ENCODE data around the gene SLC39A11. TPM values are rescaled to one million over a fixed set of nuclear protein-coding genes. Genes with fewer than 3 reads are reported as not detected.

SLC39A11 gene
- total RNA-seq, 1 donor from 2014 or later, result 16.3 TPM

- no peak for DNase-seq
- Mint-ChIP-seq H3K4me3 (ENCODE audit: unreplicated experiment) (no peak overlapping the region), H3K27me3 (ENCODE audit: unreplicated experiment) (peaks cover 7% of the 10 kb centered on the region), H3K9me3 (ENCODE audit: unreplicated experiment) (peaks cover 2% of the 10 kb centered on the region), H3K36me3 (ENCODE audit: unreplicated experiment) (peaks cover 9% of the 10 kb centered on the region), H3K4me1 (ENCODE audit: low read depth, unreplicated experiment) (peaks cover 13% of the 10 kb centered on the region), H3K27ac (ENCODE audit: unreplicated experiment) (no peak overlapping the region)
- no peak for TF ChIP-seq CTCF (IDR thresholded peaks at IDR 0.05; ENCODE audit: partially characterized antibody, unreplicated experiment)
Measured at GRCh38 chr17:72915625-72916081, 176.8 kb downstream of the SLC39A11 start.

- Mint-ChIP-seq H3K27ac (ENCODE audit: unreplicated experiment) (no peak overlapping the region), H3K9me3 (ENCODE audit: unreplicated experiment) (no peaks in the 10 kb centered on the region), H3K36me3 (ENCODE audit: unreplicated experiment) (peaks cover 9% of the 10 kb centered on the region), H3K27me3 (ENCODE audit: unreplicated experiment) (peaks cover 5% of the 10 kb centered on the region), H3K4me3 (ENCODE audit: unreplicated experiment) (no peak overlapping the region), H3K4me1 (ENCODE audit: low read depth, unreplicated experiment) (peaks cover 13% of the 10 kb centered on the region)
- DNase-seq, result no peak
- TF ChIP-seq CTCF (IDR thresholded peaks at IDR 0.05; ENCODE audit: partially characterized antibody, unreplicated experiment), result no peak
Measured at GRCh38 chr17:72913142-72913682, 179.3 kb downstream of the SLC39A11 start.

- TF ChIP-seq CTCF (IDR thresholded peaks at IDR 0.05; ENCODE audit: partially characterized antibody, unreplicated experiment), result no peak
Measured at GRCh38 chr17:72906306-72906705, 186.2 kb downstream of the SLC39A11 start.

GRCh38 chr17:72903522-72903921 lies 189.0 kb downstream of the SLC39A11 start:
- H3K27ac Mint-ChIP-seq (ENCODE audit: unreplicated experiment), result no peak overlapping the region
- no peak for DNase-seq
- TF ChIP-seq CTCF (IDR thresholded peaks at IDR 0.05; ENCODE audit: partially characterized antibody, unreplicated experiment), result no peak
- peaks cover 3% of the 10 kb centered on the region for H3K27me3 Mint-ChIP-seq (ENCODE audit: unreplicated experiment)
- H3K36me3 Mint-ChIP-seq (ENCODE audit: unreplicated experiment), result no peaks in the 10 kb centered on the region
- H3K4me1 Mint-ChIP-seq (ENCODE audit: low read depth, unreplicated experiment), result peaks cover 11% of the 10 kb centered on the region
- H3K4me3 Mint-ChIP-seq (ENCODE audit: unreplicated experiment), result no peak overlapping the region
- H3K9me3 Mint-ChIP-seq (ENCODE audit: unreplicated experiment), result peaks cover 5% of the 10 kb centered on the region

More at GRCh38 chr17:72906306-72906705, 186.2 kb downstream of the SLC39A11 start:
- peak overlapping the region; percentile 1 for H3K27ac Mint-ChIP-seq (ENCODE audit: unreplicated experiment)
- DNase-seq, result no peak
- H3K36me3 Mint-ChIP-seq (ENCODE audit: unreplicated experiment), result no peaks in the 10 kb centered on the region
- peaks cover 3% of the 10 kb centered on the region for H3K27me3 Mint-ChIP-seq (ENCODE audit: unreplicated experiment)
- H3K4me1 Mint-ChIP-seq (ENCODE audit: low read depth, unreplicated experiment), result peaks cover 3% of the 10 kb centered on the region
- no peak overlapping the region for H3K4me3 Mint-ChIP-seq (ENCODE audit: unreplicated experiment)
- H3K9me3 Mint-ChIP-seq (ENCODE audit: unreplicated experiment), result peaks cover 5% of the 10 kb centered on the region

- Mint-ChIP-seq H3K4me3 (ENCODE audit: unreplicated experiment) (no peak overlapping the region), H3K4me1 (ENCODE audit: low read depth, unreplicated experiment) (peaks cover 19% of the 10 kb centered on the region), H3K27ac (ENCODE audit: unreplicated experiment) (no peak overlapping the region), H3K36me3 (ENCODE audit: unreplicated experiment) (no peaks in the 10 kb centered on the region), H3K27me3 (ENCODE audit: unreplicated experiment) (peaks cover 3% of the 10 kb centered on the region), H3K9me3 (ENCODE audit: unreplicated experiment) (peaks cover 8% of the 10 kb centered on the region)
- DNase-seq, result no peak
- TF ChIP-seq CTCF (IDR thresholded peaks at IDR 0.05; ENCODE audit: partially characterized antibody, unreplicated experiment), result no peak
Measured at GRCh38 chr17:72901657-72902056, 190.8 kb downstream of the SLC39A11 start.
